Stimulated activated naive CD4-positive, alpha-beta T cell treated with Interleukin-2 at 50 U/mL for 16 hours (primary cell): ENCODE results near the gene CCDC81.
"Not testable (repeated sequence)": the region's sequence is repeated elsewhere in the genome, so short reads cannot be mapped to it uniquely, and the experiment has no call there.

Experiments used
- DNase-seq: peaks from one replicate; lab custom pipeline; 2025; lab: John Stamatoyannopoulos, UW

Gene CCDC81

DNA sequence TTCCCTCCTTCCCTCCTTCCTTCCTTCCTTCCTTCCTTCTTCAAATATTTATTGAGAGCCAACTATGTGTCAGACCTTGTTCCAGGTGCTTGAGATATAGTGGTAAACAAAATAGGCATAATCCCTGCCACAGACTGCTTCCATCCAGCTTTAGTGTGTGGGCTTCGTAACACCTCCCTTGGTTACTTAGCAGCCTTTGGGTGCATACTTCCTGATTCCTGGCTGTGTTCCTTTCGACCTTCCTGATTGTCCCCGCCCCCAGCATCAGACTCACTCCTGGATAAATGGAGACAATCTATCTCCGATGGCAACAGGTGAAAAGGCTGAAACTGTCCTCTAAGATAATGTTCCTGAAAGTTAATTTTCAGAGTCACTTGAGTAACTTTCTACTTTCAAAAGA, 13.5 kb downstream of the CCDC81 start:
- DNase-seq = no peak

DNA sequence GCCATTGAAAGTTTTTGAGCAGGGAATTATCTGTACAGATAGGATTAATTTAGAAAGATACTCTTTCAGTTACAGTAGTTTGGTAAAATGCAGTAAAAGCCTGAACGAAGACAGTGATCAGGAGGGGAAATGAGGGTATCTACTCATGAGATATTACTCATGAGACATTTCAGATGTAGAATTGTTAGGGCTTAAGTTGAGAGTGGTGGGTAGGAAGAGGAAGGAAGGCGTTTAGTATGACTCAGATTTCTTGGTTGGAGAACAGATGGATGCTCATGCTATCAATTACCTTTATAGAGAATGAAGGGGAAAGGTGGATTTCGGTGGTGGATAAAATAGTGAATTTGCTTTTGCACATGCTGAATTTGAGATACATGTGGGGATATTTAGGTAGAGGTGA, 15.8 kb downstream of the CCDC81 start:
- DNase-seq = no peak

- no peak for DNase-seq
These were observed 20.4 kb downstream of the CCDC81 start for GRCh38 chr11:86395061-86395551.

GRCh38 chr11:86396396-86396795, 21.7 kb downstream of the CCDC81 start:
- no peak for DNase-seq

GRCh38 chr11:86397351-86397750, 22.7 kb downstream of the CCDC81 start:
- no peak for DNase-seq

GRCh38 chr11:86398106-86398505, 23.4 kb downstream of the CCDC81 start:
- DNase-seq = no peak

- no peak for DNase-seq
These were observed 28.8 kb downstream of the CCDC81 start for GRCh38 chr11:86403458-86403857.

- no peak for DNase-seq
These were observed 34.2 kb downstream of the CCDC81 start for GRCh38 chr11:86408845-86409244.

DNA sequence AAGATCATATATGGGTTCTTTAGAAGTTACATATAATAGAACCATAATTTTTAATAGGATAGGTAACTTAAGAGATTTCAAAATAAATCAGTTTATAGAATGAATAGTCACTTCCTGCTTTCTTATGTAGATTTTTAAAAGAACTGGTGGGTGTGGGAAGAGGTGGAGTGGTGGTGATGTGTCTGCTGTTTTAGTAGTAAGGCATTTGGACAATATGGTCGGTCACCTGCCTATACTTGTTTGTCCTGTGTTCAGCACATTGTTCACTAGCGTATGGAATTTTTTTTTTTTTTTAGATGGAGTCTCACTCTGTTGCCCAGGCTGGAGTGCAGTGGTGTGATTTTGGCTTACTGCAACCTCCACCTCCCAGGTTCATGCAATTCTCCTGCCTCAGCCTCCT, 39.3 kb downstream of the CCDC81 start:
- DNase-seq = no peak

GRCh38 chr11:86415026-86415425, 40.3 kb downstream of the CCDC81 start:
- DNase-seq = no peak

DNA sequence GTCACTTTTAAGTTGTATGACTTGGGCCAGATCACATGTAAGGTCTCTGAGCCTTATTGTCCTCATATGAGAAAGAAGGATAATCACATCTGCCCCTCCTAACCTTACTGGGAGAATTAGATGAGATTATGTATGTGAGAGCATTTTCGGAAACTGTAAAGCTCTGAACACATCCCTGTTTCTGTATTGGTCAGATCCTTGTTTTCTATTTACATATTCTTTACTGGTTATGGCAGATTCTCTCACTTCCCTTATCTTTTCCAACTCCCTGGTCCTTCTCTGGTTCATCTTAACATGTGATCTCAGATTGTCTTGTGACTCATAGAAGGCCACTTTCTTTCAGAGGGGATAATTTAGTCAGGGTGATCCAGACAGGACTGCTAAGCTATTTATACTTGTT, 41.8 kb downstream of the CCDC81 start:
- DNase-seq = no peak

- not testable (repeated sequence) for DNase-seq
These were observed 42.3 kb downstream of the CCDC81 start for GRCh38 chr11:86416951-86417350.

DNA sequence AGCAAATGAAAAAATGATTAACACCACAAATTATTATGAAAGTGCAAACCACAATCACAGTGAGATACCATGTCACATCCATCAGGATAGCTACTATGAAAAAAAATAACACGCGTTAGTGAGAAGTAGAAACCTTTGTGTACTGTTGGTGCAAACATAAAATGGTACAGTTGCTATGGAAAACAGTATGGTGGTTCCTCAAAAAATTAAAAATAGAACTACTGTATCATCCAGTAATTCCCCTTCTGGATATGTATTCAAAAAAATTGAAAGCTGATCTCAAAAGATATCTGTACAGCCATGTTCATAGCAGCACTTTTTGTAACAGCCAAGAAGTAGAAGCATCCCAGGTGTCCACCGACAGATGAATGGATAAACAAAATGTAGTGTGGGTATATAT, 43.4 kb downstream of the CCDC81 start:
- DNase-seq = no peak

DNA sequence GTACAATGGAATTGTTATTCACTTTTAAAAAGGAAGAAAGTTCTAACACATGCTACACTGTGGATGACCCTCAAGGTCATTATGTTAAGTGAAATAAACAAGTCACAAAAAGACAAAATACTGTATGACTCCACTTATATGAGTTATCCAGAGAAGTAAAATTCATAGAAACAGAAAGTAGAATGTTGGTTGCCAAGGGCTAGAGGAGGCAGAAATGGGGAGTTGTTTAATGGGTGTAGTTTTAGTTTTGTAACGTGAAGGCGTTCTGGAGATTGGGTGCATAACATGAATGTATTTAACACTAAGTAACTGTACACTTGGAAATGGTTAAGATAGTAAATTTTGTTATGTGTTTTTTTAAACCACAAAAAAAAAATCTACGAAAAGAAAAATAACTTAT, 43.8 kb downstream of the CCDC81 start:
- DNase-seq = no peak

DNA sequence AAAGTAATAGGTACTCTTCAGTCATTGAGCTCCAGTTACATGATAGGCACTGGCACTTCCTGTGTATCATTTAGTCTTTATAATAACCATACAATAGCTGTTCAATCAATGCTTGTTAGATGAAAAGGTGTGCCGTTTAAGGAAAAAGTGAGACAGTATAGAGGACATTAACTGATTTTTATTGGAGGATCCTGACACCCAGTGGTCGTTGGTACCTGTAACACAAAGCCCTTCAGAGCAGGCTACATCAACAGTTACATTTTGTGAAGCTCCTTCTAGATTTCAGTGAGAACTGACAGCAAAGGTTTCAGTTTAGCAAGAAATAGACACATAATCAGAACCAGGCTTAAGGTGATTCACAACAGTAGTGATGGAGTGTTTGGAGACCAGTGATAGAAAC, 44.2 kb downstream of the CCDC81 start:
- DNase-seq = no peak

DNA sequence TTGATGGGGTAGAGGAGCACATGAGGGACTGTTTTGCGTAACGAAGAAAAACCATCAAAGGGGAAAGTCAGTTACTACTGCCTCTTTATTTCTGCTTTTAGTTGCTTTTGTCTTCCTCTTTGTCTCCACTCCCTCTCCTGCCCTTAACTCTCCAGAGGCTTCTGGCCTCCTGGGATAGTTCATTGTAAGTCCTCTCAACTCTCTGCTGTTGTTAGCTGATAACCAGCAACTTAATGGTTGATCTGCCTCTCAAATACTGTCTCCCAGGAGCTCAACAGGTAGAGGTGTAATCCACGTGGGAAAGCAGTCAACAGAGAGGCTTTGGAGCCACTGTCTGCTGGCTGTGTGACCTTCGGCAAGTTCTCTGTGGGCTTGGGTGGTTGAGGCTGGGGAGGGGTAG, 47.3 kb downstream of the CCDC81 start:
- no peak for DNase-seq

DNA sequence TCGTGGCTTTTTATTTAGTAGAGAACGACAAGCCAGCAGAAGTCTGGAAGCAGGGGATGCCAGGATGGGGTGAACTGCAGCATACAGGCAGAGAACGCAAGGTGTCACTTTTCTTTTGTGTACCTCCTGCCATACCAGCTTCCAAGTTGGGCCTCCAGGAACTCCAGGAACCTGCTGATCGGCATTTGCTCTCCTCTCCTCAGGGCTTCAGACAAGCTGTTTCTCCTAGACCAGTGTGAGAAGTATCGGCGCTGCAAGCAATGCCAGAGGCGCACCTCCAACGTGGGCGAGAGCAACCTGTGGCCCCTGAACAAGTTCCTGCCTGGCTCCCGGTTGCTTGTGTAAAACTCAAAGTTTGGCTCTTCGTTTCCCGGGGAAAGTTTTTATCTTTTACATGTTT, 47.7 kb downstream of the CCDC81 start:
- no peak for DNase-seq

- not testable (repeated sequence) for DNase-seq
These were observed 48.8 kb downstream of the CCDC81 start for GRCh38 chr11:86423488-86423887.

GRCh38 chr11:86427441-86427840, 52.8 kb downstream of the CCDC81 start:
- DNase-seq = no peak

DNA sequence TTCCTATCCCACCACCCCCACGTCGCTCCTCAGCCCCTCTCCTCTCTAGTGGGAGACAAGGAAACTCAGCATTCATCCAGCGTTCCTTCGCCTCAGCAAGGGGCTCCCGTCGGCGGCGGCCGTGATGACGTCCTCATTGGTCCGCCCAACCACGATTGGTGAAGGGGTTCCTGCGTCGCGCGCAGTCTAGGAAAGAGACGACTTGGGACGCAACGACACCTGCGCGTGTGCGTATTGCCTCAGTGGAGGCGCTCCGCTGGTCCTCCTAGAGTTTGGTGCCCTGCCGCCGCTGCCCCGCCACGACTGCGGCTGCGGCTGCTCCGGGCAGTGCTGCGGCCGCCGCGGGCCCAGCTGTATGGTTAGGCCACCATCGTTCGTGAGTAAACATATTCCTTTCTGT, 56.6 kb downstream of the CCDC81 start:
- no peak for DNase-seq

DNA sequence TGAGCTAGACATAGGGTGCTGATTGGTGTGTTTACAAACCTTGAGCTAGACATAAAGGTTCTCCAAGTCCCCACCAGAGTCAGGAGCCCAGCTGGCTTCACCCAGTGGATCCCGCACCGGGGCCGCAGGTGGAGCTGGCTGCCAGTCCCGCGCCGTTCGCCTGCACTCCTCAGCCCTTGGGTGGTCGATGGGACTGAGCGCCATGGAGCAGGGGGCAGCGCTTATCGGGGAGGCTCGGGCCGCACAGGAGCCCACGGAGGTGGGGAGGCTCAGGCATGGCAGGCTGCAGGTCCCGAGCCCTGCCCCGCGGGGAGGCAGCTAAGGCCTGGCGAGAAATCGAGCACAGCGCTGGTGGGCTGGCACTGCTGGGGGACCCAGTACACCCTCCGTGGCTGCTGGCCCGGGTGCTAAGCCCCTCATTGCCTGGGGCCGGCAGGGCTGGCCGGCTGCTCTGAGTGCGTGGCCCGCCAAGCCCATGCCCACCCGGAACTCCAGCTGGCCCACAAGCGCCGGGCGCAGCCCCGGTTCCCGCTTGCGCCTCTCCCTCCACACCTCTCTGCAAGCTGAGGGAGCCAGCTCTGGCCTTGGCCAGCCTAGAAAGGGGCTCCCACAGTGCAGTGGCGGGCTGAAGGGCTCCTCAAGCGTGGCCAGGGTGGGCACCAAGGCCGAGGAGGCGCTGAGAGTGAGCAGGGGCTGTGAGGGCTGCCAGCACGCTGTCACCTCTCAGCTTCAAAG, 58.8 kb downstream of the CCDC81 start:
- not testable (repeated sequence) for DNase-seq

GRCh38 chr11:86435711-86436110, 61.0 kb downstream of the CCDC81 start:
- no peak for DNase-seq

DNA sequence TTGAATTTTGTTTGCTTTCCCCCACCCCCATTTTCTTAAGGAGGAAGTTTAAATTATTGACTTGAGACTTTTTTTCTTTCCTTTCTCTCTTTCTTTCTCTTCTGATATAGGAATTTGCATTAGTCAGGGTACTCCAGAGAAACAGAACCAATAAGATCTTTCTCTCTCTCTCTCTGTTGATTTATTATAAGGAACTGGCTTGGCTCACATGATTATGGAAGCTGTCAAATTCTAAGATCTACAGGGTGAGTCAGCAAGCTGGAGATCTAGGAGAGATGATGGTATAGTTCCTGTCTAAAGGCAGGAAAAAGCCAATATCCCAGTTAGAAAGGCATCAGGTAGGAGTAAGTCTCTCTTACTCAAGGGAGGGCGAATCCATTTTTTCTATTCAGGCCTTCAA, 64.0 kb downstream of the CCDC81 start:
- no peak for DNase-seq

DNA sequence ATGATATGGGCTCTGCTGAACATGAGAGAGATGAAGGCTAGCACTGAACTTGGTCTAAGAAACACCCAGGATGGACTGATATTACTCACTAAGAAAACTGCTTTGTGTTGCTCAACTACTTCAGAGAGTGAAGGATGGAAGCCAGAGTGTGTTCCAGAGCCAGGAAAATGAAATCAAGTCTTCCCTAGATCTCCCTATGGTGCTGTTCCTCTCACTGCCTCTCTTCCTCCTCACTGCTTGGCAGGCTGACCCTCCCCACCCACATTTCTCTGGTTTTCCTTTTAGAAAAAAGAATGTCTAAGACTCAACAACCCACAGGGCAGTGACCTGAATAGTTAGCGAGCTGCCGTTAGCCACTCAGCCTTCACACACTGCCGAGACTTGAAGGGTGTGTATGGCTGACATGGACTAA, 65.6 kb downstream of the CCDC81 start:
- DNase-seq = no peak
